Left colon (tissue), 2 donors: ENCODE measurements around the gene CCDC85B. TPM values are rescaled to one million over a fixed set of nuclear protein-coding genes. Genes with fewer than 3 reads are reported as not detected.
A peak's percentile ranks its signal among the peaks of the same experiment; 100 is the strongest.

Experiments used
- ATAC-seq: fragments of 200-7000 bp; cut with Tn5 transposase; one replicate; pipeline ENCODE4 v1.9.1; 2020; ENCODE audit warnings: mild to moderate bottlenecking, moderate library complexity
- DNase-seq, 2 donors: peaks; one replicate each; pipeline ENCODE4 v3.0.0-alpha.2; 2020
- intact Hi-C, 2 donors: fragments of 100-400 bp; cut with DNase I in 1 of 2; cut with micrococcal nuclease in 1 of 2; formaldehyde crosslinking; loops; one replicate each; pipeline versions ENCODE4 v1.11.2 to v1.14.0; 2022; cut with DNase I, micrococcal nuclease
- total RNA-seq, 2 donors: library from RNA; stranded (reverse); fragmentation: NEBNext Ultra II Directional; extraction: Animal tissue kit (Norgen Biotek cat#: 25700); gene quantifications; one replicate each; pipeline ENCODE4 v1.2.1, GENCODE V29; 2021
- donor health status: DM: no; HTN: no; CAD: no.
- donor health status: DM: yes; HTN: yes; CAD: no.

Gene CCDC85B
- total RNA-seq, 2 donors from 2014 or later: 7.1 to 8.6 TPM

DNA sequence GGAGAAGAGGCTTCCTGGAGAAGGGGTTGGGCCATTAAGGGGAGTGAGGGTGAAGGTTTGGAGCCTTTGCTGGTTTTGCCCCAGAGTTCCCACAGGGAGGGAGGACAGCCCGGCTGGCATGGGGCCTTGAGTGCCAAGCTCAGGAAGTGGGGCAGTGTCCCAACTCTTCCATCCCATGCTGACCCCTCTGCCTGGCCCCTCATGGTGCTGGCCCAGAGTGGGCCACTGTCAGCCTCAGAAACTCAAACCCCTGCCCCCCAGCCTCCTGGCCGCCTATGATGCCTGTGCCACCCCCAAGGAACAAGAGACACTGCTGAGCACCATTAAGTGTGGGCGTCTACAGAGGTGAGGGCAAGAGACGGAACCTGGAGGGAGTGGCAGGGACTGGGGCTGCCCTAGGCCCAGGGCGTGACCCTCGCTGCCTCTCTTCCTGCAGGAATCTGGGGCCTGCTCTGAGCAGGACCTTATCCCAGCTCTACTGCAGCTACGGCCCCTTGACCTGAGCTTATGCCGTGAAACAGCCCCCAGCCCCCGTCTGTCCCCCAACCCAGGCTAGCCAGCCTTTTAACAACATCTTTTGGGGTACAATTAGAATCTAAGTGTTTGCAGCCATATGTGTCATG, 24.8 kb upstream of the CCDC85B start:
- DNase-seq (no peak), ATAC-seq (no peak)
- intact Hi-C loops: no loop called here

DNA sequence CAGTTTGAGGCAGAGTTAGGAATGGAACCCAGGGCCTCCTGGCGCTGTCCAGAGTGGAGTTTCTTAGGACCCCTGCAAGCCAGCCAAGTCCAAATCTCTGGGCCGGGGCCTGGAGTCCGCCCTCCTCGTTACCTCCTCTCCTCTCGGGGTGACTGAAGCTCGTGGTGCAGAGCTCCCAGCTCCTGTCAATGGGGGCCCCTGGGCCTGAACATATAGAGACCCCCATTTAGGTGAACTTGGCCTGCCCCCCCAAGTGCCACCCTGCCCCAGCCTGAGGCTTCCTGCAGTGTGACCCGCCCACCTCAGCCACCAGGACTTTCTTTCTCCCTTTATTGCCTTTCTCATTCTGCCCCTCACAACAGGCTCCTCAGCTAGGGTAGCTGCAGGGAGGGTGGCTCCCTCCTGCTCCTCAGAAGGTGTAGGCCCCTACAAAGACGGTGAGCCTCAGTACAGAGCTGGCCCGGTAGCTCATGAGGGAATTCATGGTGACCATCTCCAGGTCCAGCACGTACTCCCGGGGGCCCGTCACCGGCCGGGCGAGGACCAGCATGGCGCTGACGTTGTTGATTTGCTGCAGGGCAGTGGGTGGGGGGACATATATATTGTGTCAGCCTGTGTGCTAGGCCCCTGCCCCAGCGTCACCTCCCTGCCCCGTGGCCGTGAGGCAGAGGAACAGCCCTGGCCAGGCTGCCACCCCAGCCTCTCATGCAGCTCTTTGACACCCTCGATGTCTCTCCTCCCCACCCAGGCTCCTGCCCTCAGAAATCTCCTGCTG, 23.8 kb upstream of the CCDC85B start:
- ATAC-seq: no peak
- intact Hi-C loops: no loop called here
- DNase-seq: no peak

DNA sequence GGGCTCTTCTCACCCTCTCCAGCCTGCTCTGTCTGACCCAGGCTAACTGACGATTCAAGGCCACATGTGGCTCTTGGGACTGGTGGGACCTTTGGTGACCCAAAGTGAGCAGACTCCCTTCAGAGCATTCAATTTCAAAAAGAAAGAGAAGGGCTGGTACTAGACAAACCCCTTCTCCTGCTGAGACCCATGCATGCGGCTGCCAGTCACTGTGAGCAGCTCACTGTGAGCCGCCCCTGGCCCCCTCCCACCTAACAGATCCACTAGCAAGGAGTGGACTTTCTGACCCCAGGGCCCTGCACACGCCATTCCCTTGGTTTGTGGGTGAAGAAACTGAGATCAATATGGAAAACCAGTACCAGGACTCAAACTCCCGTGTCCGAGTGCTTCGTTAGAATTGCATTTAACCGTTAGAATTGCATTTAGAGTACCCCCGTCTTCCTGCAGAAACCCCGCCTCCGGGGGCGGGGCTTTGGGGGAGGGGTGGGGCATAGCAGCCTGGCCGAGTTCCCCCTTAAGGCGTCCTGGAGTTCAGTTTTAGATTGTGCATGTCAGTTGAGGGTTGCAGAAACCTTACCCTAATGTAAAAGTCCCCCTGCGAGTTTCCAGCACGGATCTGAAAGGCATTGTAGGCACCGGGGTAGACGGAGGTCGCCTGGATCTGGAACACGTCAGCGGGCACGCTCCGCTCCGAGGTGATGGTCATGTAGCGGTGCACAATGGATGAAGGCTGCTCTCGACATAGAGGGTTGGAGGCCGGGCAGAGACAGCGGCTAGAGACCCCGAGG, 23.0 kb upstream of the CCDC85B start:
- intact Hi-C loops: no loop called here
- no peak for ATAC-seq
- no peak for DNase-seq

DNA sequence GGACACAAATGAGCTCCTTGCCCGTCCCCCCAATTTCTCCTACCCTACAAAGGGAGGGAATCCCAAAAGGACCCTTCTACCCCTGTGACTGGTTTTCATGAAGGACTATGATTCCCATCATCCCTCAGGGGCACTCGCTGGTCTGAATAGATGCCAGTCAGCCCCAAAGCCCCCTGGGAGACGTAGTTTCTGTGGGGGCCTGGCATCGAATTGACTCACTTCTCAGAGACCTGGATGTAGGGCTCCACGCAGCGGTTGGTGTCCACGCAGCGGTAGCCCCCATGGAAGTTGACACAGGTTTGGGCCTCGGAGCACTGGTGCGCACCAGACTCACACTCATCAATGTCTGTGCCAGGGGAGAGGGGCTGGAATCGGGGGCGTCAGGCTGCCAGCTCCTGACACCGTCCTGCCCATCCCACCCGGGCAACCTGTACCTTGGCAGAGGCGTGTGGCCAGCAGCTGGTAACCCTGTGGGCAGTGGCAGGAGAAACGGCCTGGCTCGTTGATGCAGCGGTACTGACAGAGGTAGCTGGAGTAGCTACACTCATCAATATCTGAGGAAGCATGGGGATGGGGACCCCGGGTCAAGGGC, 22.3 kb upstream of the CCDC85B start:
- DNase-seq: peak in 1 of 2 donors; percentile 14
- intact Hi-C loops: no loop called here
- no peak for ATAC-seq

DNA sequence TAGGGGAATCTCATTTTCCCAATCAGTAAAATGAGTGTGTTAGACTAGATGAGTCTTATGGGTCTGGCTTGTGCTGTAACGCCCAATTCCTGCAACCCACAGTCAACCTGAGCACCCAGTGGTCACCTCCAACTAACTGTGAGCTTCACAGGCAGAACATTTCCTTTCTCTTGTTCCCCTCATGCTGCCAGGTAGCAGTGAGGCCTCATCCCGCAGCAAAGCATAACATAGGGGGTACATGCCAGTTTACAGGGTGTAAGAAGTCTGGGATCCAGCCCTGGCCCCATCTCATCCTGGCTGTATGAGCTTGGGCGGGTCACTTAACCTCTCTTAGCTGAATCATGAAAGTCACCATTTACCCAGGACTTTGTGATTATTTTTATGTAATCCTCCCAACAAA, 21.6 kb upstream of the CCDC85B start:
- DNase-seq (no peak), ATAC-seq (no peak)
- intact Hi-C loops: no loop called here

DNA sequence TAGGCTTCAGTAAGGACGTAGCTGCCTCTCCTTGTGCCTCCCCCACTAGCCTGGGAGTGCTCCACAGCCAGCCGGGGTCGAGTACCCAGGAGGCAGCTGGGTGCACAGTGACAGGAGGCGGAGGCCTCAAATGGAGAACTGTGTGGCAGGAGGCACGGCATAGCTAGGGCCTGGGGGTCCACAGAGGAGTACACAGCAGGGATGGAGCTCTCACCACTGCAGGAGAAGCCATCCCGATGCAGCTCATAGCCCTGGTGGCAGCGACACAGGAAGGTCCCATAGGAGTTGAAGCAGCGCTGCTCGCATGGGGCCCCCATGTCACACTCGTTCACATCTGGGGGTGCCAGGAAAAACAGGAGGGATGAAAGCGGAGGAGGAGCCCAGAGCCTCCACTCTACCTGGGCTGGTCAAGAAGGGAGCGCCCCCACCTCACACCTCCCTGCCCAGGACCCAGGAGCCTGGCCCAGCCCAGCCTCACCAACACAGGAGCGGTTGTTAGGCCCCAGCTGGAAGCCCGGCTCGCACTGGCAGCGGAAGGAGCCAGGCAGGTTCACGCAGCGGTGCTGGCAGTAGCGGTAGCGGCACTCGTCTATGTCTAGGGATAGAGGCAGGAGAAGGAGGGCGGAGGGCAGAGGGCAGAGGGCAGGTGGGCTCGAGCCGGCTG, 20.7 kb upstream of the CCDC85B start:
- no peak for DNase-seq
- no peak for ATAC-seq
- intact Hi-C loops: no loop called here

DNA sequence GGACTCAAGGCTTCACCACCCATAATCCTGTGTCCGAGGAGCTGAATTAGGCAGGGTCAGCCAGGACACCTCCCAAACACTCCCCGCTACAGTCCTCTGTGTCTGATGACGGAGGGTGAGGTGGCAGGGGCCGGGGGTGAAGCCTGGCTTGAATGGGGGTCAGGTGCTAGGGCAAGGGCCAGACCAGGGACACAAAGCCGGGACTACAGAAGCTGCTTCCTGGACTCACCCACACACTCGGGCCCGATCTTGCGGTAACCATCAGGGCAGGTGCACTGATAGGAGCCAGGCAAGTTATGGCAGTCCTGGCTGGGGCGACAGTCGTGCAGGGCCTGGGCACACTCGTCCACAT, 20.2 kb upstream of the CCDC85B start:
- DNase-seq (no peak), ATAC-seq (no peak)
- intact Hi-C loops: no loop called here

DNA sequence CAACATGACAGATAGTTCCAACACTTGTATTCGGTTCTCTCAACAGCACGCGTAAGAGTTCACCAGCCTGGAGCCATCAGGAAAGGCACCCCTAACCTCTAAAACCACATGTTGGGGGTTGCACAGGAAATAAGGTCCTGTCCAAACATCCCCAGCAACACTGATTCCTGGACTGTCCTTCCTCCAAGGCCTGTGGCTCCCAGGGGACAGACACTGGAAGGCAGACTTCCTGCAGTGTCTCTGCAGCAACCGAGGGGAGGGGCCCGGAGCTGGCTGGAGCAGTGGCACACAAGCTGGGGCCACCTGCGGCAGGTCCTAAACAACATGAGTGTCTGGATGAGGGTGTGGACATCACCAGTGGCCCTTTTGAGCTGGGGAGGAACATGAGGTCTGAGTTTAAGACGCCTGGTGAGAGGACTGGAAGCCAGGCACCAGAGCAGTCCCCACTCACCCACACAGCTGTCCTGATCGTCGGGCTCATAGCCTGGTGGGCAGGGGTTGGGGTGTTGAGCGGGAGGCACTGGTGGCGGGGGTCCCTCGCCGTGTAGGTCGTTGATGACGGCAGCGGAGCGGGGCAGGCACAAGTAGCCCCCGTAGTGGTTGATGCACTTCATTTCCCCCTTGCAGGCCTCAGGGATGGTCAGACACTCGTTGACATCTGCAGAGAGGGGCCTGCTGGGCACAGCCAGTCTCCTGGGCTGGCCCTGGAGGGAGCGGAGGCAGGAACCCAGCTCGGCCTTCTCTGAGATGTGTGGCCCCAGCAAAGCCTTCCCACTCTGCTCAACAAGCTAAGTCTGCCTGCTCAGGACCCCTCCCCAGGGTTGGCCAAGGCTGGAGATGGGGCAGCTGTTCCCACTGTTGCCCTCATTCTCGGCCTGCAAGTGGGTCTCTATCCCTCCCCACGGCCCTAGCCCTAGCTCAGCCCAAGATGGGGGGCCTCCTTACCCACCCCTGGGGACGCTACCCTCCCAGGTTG, 19.5 kb upstream of the CCDC85B start:
- intact Hi-C loops: no loop called here
- no peak for ATAC-seq
- DNase-seq: no peak

DNA sequence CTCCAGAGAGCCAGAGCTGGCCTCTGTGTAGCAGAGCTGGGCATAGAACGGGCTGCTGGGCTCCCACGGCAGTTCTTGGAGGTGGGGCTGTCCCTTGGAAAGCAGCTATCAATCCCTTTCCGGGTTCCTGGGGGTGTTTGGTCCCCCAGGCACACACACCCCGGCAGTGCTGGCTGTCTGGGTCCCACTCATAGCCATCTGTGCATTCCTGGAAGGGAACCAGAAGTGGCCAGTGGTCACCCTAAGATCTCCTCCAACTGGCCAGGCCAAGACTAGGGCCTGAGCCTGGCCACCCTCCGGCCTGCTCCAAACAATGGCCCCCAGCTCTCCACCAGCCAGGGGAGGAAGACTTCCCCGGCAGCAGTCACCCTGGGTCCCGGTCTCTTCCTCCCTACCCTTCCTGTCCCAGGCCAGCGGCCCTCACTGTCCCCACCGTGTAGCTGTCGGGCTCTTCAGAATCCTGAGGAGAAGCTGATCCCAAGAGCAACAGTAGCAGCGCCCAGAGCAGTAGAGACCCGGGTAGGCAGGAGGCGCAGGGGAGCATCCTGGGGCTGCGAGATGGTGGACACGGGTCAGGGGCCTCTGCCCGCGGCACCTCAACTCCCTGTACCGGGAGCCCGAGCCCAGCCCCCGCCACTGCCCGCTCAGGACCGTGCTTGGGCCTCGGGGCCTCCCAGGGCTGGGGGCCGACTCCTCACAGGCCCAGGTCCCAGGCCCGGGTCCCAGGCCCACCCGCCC, 18.5 kb upstream of the CCDC85B start:
- DNase-seq (peak in 1 of 2 donors; percentile 22), ATAC-seq (no peak)
- intact Hi-C loops: no loop called here

DNA sequence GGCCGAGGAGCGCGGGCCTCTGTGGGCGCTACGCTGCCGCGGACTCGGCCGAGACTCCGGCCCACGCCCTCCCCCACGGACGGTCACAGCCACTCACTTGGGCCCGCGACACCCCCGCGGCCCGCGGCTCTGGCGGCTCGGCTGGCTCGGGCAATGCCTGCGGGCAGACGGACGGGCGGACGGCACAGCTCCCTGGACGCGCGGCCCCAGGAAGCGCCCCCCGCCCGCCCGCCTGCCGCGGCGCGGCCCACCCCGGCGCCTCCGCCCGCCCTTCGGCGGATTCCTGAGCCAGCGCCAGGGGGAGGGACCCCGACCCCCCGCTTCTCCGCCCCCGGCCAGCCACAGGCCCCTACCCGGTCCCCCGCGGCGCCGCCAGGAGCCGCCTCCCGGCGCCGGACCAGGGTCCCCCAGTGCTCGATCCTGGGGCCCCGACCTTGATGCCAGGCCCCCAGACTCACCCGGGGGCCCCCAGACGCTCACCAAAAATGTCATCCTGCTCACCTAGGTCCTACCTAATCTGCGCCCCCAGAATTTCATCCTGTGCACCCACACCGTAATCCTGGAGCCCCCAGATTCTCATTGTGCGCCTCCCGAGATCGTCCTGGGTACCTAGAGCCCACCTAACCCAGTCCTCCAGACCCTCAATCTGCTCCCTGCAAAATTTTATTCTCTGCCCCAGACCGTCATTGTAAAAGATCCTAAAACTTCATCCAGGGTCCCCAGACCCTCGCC, 17.7 kb upstream of the CCDC85B start, which contains the start of gene EFEMP2:
Gene EFEMP2, minus strand, starts transcription at position 215 of the 732 bp plus-strand sequence. CDS start 446 bp downstream, outside the sequence.
- DNase-seq: peak in 1 of 2 donors; percentile 40
- intact Hi-C loops: no loop called here
- peak; percentile 7 for ATAC-seq

DNA sequence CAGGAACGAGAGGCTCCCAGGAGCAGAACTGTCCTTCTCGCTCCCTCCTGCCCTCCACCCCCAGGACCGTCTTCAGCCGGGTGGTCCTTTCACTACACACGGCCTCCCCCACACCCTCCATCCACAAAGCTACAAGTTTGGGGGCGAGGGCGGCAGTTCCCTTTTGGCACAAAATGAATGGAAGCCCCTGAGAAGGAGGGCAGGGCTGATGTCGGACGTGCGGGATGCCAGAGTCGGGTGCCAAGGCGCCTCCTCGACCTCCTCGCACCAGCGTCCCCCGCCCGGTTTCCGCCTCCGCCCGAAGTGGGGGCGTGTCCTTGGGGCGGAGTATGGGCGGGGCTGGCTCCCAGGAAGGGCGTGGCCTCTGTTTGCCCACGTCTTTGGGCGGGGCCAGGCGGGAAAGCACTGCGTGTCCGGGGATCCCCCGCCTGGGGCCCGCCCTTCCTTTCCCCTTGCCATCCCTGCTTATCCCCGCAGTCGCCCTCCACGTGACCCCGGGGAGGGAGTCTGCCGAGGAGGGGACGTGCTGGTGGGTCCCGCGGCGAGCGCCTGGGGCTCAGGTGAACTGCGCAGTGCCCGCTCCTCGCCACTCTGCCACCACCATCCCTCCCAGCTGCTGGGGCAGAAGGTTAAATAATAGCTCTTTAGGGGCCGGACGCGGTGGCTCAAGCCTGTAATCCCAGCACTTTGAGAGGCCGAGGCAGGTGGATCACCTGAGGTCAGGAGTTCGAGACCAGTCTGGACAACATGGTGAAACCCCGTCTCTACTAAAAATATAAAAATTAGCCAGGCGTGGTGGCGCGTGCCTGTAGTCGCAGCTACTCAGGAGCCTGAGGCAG, 16.9 kb upstream of the CCDC85B start:
- peak; percentile 97 to 98 for DNase-seq
- intact Hi-C loops: no loop called here
- ATAC-seq: peak; percentile 96

DNA sequence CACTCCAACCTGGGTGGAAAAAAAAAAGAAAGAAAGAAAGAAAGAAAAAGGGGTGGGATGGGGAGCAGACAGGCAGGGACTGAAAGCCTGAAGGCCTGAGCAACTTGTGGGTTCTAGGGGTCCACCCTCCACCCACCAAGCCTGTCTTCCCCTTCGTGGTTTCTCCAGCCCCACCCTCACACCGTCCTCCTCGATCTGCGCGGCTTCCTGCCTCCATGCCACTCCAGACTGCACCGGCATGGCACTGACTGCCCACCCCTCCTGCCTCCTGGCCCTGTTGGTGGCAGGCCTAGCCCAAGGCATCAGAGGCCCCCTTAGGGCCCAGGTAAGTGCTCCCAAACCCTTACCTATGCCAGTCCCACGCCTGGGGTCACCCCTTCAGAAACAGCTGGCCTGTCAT, 10.9 kb upstream of the CCDC85B start, which contains the start of gene CTSW:
Gene CTSW, plus strand, starts transcription at position 221 of the 400 bp plus-strand sequence. Its CDS starts 18 bp downstream, at position 239.
- peak in 1 of 2 donors; percentile 16 for DNase-seq
- intact Hi-C loops: loop anchor here (5.0 to 10.0 kb wide), 2 partner anchors 105 to 108 kb away; no protein-coding TSS in a partner anchor
- no peak for ATAC-seq

DNA sequence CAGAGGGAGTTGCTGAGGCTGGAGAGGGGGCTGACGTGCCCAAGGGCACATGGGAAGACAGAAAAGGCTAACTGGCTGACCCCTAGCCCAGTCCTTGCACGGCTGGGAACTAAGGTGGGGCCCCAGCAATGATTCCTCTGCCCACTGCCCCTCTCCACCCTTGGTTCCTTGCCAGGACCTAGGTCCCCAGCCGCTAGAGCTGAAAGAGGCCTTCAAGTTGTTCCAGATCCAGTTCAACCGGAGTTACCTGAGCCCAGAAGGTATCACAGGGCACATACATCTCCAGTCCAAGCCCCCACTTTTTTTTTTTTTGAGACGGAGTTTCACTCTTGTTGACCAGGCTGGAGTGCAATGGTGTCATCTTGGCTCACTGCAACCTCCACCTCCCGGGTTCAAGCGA, 10.4 kb upstream of the CCDC85B start:
- intact Hi-C loops: loop anchor here (5.0 to 10.0 kb wide), 2 partner anchors 105 to 107 kb away; no protein-coding TSS in a partner anchor
- ATAC-seq (no peak), DNase-seq (no peak)

DNA sequence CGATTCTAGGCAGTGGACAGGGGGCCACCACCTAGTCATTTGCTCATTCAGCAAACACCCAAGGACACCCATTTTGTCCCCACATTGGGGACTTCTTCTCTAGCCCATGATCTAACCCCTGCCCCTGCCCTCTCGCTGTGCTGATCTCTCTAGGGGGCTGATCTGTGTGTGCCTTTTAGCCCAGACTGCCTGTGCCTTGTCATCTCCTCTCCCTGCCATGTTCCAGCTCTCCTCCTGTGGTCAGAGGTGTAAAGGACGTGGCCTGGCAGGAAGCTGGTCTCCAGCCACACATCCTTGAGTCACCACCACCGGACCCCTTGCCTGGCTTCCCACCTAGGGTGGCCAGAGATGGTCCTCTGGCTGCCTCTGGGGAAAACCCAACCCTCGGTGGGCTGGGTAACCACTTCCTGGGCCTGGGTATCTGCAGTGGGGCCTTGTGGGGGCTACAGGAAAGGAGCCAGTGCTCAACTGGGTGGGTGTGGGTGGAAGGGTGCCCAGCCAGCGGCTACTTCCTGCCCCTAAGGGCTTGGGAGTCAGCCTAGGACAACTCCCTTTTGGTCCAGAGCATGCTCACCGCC, 9.5 kb upstream of the CCDC85B start:
- DNase-seq (no peak), ATAC-seq (no peak)
- intact Hi-C loops: loop anchor here (5.0 to 10.0 kb wide), 2 partner anchors 104 to 106 kb away; no protein-coding TSS in a partner anchor
